Measurements from ENCODE around the gene SOCS1. TPM values are rescaled to one million over a fixed set of nuclear protein-coding genes. Genes with fewer than 3 reads are reported as not detected.

Gene SOCS1
- 6.9 and 32.4 TPM in 2 replicates for total RNA-seq (2011; cell fraction: chromatin; rRNA removed; ENCODE audit: low replicate concordance)
- total RNA-seq (2011; cell fraction: nucleolus; rRNA removed) = 49.0 and 69.4 TPM in 2 replicates
- 25.5 and 31.5 TPM in 2 replicates for total RNA-seq (2011; cell fraction: nucleoplasm; rRNA removed)
- total RNA-seq (2014; rRNA removed) (2.9 and 3.3 TPM in 2 replicates), total RNA-seq (2014; rRNA removed; fragmentation: Illumina TruSeq; extraction: Trizol) (0.29 and 0.44 TPM in 2 replicates), total RNA-seq (2015; rRNA removed; fragmentation: Illumina TruSeq; extraction: Trizol) (1.8 and 2.3 TPM in 2 replicates), total RNA-seq (2021) (7.1 and 7.5 TPM in 2 replicates), polyA plus RNA-seq (2011; rRNA removed) (3.8 and 6.4 TPM in 2 replicates), polyA plus RNA-seq (2014; fragmentation: Illumina TruSeq; extraction: Trizol) (1.1 and 1.4 TPM in 2 replicates), polyA plus RNA-seq (2014; fragmentation: Nextera tagmentation; extraction: Ambion mirVana) (under 1 TPM; 0.04 to 0.10 TPM), polyA plus RNA-seq (2014; rRNA removed) (6.2 and 7.2 TPM in 2 replicates), polyA minus RNA-seq (2011; rRNA and poly(A)+ RNA removed) (1.2 and 1.6 TPM in 2 replicates), Bru-seq, nascent RNA (percentile 75 among the genes with signal in this experiment), BruChase-seq, experiment 1, labeled RNA remaining after a 2-hour chase (percentile 42 among the genes with signal in this experiment), BruChase-seq, experiment 2, labeled RNA remaining after a 6-hour chase (percentile 51 among the genes with signal in this experiment)
- polyA plus RNA-seq (2011; cell fraction: cytosol; rRNA removed) = 11.2 and 23.7 TPM in 2 replicates
- 30.0 and 38.3 TPM in 2 replicates for polyA plus RNA-seq (2011; cell fraction: nucleus; rRNA removed)
- polyA plus RNA-seq (2012) = 8.5 and 19.6 TPM in 2 replicates
- 6.1 and 17.1 TPM in 2 replicates for polyA minus RNA-seq (2011; cell fraction: cytosol; rRNA and poly(A)+ RNA removed)
- 33.7 and 41.5 TPM in 2 replicates for polyA minus RNA-seq (2011; cell fraction: nucleus; rRNA and poly(A)+ RNA removed)
- long read RNA-seq, experiment 1, transcript SOCS1-201 (2 exons, 1,225 nt) = minor isoform, 10 of 30 reads
- long read RNA-seq, experiment 1, transcript SOCS1-202 (1 exons, 1,784 nt) = major isoform, 20 of 30 reads
- long read RNA-seq, experiment 1, partial matches to known transcripts = 0 of 30 reads
- long read RNA-seq, experiment 1, other reads (novel, unspliced or antisense) = 0 of 30 reads
- long read RNA-seq, experiment 2, transcript SOCS1-201 (2 exons, 1,225 nt) = major isoform, 5 of 10 reads
- long read RNA-seq, experiment 2, transcript SOCS1-202 (1 exons, 1,784 nt) = major isoform, 5 of 10 reads
- long read RNA-seq, experiment 2, partial matches to known transcripts = 0 of 10 reads
- long read RNA-seq, experiment 2, other reads (novel, unspliced or antisense) = 0 of 10 reads
- long read RNA-seq, experiment 3, partial matches to known transcripts = 0 of 6 reads
- long read RNA-seq, experiment 3, other reads (novel, unspliced or antisense) = 1 of 6 reads

DNA sequence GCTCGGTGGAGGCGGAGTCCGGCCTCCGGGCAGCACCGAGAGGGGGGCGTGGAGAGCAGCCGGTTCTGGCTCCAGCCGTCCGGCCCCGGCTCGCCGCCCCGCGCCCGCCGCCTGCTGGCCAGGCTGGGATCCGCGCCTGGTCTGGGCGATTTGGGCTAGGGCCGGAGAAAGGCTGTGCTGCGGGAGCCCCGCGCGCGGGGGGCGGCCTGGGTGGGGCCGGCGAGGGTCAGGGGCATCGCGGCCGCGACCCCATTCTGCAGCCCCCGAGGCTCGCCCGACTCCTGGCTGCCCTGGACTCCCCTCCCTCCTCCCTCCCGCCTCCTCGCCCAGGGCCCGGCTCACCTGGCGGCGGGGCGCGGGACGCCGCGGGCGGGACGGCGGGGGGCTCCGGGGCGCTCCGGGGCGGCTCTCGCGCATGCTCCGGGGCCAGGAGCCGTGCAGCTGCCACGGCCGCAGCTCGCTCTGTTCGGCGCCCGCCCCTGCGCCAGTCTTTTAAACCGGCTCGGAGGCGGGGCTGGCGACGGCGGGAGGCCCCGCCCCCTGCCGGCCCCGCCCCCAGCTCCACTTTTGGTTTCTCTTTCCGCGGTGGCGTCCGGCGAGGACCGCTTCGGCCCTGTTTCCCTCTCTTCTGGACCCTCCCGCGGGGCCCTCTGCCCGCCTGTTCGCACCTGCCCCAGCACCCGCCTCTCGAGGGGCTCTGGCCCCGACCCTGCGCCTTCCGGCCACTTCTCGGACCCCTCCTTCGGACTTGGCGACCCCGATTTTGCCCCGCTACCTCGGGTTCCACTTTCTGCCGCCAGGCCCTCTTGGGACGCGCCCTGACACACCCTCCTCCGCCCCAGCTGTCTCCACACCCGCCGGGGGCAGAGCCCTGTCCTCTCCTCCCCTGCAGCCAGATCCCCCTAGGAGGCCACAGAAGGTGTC, at the start of gene SOCS1:
SOCS1 (minus strand) TSS at position 468 of the 924 bp plus-strand sequence. CDS start 726 bp downstream, outside the sequence.
- peak within 1 kb of the TSS; percentile 92 for H2AFZ ChIP-seq (ENCODE audit: low read depth, low read length)
- peaks cover 40 to 47% of the 10 kb centered on the region in 2 experiments; a peak in 4 of 5 replicates for H3K4me1 ChIP-seq (replicated peaks in 1 of 2; ENCODE audit: control insufficient read depth in 2 of 2, insufficient read depth in 2 of 2, low read length in 2 of 2)
- ChIA-PET POLR2A (interaction anchor here (0.5 to 3.2 kb wide), 53 partner anchors 9 to 469 kb away, joined by 3 to 36 read pairs (median 4); partner anchors contain the start of genes PRM3, RMI2 and TNP2), CTCF (ENCODE audit: low intra/inter-chr PET ratio) (interaction anchor here (0.6 to 5.2 kb wide), 8 partner anchors 43 to 877 kb away, joined by 3 to 58 read pairs (median 4); no protein-coding TSS in a partner anchor)
- peak within 1 kb of the TSS; percentile 86 for H3K27ac ChIP-seq (ENCODE audit: extremely low read depth, low read depth, low read length)
- peak within 1 kb of the TSS; percentile 80 to 94 for H3K9ac ChIP-seq (ENCODE audit: insufficient read depth in 1 of 2, low read depth in 2 of 2, low read length in 2 of 2)
- FAIRE-seq (peak; percentile 61), ATAC-seq (peak; percentile 80), DNase-seq (ENCODE audit: extremely low read depth in 1 of 4, low spot score in 3 of 4) (peak; percentile 91 to 94 (median 94))
- no peaks in the 10 kb centered on the region for H3K9me3 ChIP-seq (replicated peaks; ENCODE audit: control insufficient read depth, insufficient read depth, low read depth, low read length)
- no peaks in the 10 kb centered on the region for H3K9me1 ChIP-seq (ENCODE audit: control insufficient read depth, insufficient read depth, low read length)
- under 1% methylated on average over 42 of the region's 100 CpGs for WGBS (ENCODE audit: insufficient coverage, low coverage, missing lambda C conversion rate)
- H3K4me3 ChIP-seq = peak within 1 kb of the TSS; percentile 82
- BruUV-seq (replicated peaks) = no TSS peak
- H3K36me3 ChIP-seq (ENCODE audit: control insufficient read depth, insufficient read depth, low read length) = peaks cover 25% of the 10 kb centered on the region; the same call in 1 of the 3 replicates
- H3K4me2 ChIP-seq (ENCODE audit: insufficient read depth, low read length) = peak within 1 kb of the TSS; percentile 77
- 0 out of 5 replicates have a peak, but pooled peaks cover 0 to 8% of the 10 kb centered on the region in 2 experiments for H3K27me3 ChIP-seq (ENCODE audit: control insufficient read depth in 2 of 2, insufficient read depth in 2 of 2, low read length in 2 of 2)
- H3K79me2 ChIP-seq (ENCODE audit: control insufficient read depth, insufficient read depth, low read length) = peaks cover 33% of the 10 kb centered on the region
- intact Hi-C loops (cut with micrococcal nuclease) = loop anchor here (2.0 to 10.0 kb wide), 4 partner anchors 51 to 151 kb away; no protein-coding TSS in a partner anchor
- H4K20me1 ChIP-seq (replicated peaks; ENCODE audit: control insufficient read depth, insufficient read depth, low read length) = peaks cover 11% of the 10 kb centered on the region; the same call in 1 of the 2 replicates
- in situ Hi-C loops (cut with MboI) = no loop called here
- TF ChIP-seq ETV6 (IDR thresholded peaks at IDR 0.05; ENCODE audit: borderline replicate concordance in 1 of 2, low read depth in 2 of 2, low read length in 1 of 2) (no peak), ETV6 (CRISPR knock-in tag; IDR thresholded peaks at IDR 0.05; ENCODE audit: borderline replicate concordance) (no peak), STAT5B (CRISPR knock-in tag; IDR thresholded peaks at IDR 0.05) (no peak), KDM5B (IDR thresholded peaks at IDR 0.05; ENCODE audit: insufficient replicate concordance, low read depth, low read length) (peak; percentile 97), FOXM1 (IDR thresholded peaks at IDR 0.05; ENCODE audit: low read depth) (0 out of 2 replicates have a peak, but pooled peaks have one; percentile 54), FOXM1 (CRISPR knock-in tag; IDR thresholded peaks at IDR 0.05; ENCODE audit: low read depth) (no peak), ZNF140 (CRISPR knock-in tag; IDR thresholded peaks at IDR 0.05) (no peak), NR3C1 (CRISPR knock-in tag; IDR thresholded peaks at IDR 0.05) (no peak), THRA (IDR thresholded peaks at IDR 0.05) (no peak), TFE3 (CRISPR knock-in tag; IDR thresholded peaks at IDR 0.05) (no peak), CGGBP1 (CRISPR knock-in tag; IDR thresholded peaks at IDR 0.05) (no peak)

Data from K562 (cell line).